Measurements from ENCODE around the gene CNDP1.

Gene CNDP1

DNA sequence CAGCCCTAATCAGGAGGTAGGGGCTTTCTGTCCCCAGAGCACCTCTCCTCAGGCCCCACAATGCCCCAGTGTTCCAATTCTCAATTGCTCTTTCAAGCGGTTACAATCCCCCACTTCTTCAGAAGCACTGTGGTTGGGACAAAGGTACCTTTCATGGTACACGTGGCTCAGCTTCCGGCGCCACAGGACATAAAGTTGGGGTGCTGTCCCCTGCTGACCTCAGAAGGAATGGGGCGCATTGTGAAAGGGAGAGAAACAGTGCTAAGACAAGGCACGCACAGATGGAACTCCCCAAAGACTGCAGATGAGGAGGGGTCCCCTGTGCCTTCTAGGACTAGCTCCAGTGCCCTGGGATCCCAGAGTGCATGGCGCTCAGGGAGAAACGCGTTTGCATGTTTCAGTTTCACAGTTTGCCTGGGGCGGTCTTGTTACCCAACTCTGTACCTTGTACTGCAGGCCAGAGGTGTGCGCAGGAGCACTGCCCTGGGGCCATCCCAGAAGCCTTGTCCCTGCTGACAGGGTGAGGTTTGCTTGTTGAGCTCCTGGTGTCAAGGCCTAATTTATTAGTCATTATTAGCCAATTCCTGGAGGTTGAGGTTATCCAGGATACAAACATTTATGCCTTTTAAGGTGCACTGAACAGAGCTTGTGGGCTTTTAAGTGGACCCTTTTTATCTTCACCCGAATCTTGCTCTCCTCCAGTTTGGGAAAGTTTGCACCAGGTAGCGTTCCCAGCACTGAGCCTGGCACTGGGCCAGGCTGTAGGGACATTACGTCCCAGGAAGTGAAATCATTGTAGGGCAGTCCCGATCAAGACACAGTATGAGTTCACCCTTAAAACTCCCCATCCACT is 7.6 kb downstream of the CNDP1 start:
- no peaks in the 10 kb centered on the region for H3K27me3 ChIP-seq
- no peaks in the 10 kb centered on the region for H3K9me3 ChIP-seq
- TF ChIP-seq, protein P1, sequence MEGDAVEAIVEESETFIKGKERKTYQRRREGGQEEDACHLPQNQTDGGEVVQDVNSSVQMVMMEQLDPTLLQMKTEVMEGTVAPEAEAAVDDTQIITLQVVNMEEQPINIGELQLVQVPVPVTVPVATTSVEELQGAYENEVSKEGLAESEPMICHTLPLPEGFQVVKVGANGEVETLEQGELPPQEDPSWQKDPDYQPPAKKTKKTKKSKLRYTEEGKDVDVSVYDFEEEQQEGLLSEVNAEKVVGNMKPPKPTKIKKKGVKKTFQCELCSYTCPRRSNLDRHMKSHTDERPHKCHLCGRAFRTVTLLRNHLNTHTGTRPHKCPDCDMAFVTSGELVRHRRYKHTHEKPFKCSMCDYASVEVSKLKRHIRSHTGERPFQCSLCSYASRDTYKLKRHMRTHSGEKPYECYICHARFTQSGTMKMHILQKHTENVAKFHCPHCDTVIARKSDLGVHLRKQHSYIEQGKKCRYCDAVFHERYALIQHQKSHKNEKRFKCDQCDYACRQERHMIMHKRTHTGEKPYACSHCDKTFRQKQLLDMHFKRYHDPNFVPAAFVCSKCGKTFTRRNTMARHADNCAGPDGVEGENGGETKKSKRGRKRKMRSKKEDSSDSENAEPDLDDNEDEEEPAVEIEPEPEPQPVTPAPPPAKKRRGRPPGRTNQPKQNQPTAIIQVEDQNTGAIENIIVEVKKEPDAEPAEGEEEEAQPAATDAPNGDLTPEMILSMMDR (IDR thresholded peaks at IDR 0.05; ENCODE audit: low read depth, low read length): no peak
- DNase-seq: no peak
- H3K36me3 ChIP-seq: no peaks in the 10 kb centered on the region
- H3K4me1 ChIP-seq: no peaks in the 10 kb centered on the region
- H3K4me3 ChIP-seq (ENCODE audit: low read depth, low read length): no peak overlapping the region

DNA sequence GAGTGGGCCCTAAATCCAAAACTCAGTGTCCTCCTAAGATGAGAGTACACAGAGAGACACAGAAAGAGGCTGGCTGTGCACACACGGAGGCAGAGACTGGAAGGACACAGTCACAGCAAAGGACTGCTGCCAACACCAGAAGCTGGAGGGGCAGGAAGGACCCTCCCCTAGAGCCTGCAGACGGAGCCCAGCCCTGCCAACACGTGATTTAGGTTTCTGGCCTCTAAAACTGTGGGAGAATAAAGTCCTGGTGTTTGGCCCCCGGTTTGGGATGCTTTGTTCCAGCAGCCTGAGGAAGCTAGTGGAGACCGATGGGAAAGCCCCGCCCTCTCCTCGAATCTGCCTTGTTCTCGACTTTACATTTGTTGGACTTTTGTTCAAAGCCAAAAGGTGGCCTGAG is 10.6 kb downstream of the CNDP1 start:
- TF ChIP-seq, protein P1 (IDR thresholded peaks at IDR 0.05; ENCODE audit: low read depth, low read length): no peak
- H3K36me3 ChIP-seq: no peaks in the 10 kb centered on the region
- H3K27me3 ChIP-seq: no peaks in the 10 kb centered on the region
- no peaks in the 10 kb centered on the region for H3K9me3 ChIP-seq
- no peak for DNase-seq
- no peak overlapping the region for H3K4me3 ChIP-seq (ENCODE audit: low read depth, low read length)
- no peaks in the 10 kb centered on the region for H3K4me1 ChIP-seq

DNA sequence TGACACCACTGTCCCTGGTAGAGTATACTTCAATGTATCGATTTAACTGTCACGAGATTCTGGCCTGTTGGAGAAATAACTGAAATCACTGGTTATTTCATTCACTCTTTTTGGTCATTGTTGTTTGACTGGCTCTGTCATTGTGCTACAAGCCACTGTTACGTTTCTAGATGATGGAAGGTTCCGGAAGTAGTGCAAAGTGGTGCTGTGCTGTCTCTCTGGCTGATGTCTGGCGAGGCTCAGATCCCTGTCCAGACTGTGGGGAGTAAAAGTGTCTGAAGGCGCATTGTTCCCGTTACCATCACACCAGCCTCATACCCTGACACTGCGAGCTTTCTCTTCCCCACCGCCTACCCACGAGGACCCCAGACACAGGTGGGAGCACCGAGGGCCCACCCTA is 11.7 kb downstream of the CNDP1 start:
- Histone ChIP-seq H3K9me3 (no peaks in the 10 kb centered on the region), H3K4me3 (ENCODE audit: low read depth, low read length) (no peak overlapping the region), H3K4me1 (no peaks in the 10 kb centered on the region), H3K27me3 (no peaks in the 10 kb centered on the region), H3K36me3 (no peaks in the 10 kb centered on the region)
- TF ChIP-seq, protein P1 (IDR thresholded peaks at IDR 0.05; ENCODE audit: low read depth, low read length): no peak
- no peak for DNase-seq

DNA sequence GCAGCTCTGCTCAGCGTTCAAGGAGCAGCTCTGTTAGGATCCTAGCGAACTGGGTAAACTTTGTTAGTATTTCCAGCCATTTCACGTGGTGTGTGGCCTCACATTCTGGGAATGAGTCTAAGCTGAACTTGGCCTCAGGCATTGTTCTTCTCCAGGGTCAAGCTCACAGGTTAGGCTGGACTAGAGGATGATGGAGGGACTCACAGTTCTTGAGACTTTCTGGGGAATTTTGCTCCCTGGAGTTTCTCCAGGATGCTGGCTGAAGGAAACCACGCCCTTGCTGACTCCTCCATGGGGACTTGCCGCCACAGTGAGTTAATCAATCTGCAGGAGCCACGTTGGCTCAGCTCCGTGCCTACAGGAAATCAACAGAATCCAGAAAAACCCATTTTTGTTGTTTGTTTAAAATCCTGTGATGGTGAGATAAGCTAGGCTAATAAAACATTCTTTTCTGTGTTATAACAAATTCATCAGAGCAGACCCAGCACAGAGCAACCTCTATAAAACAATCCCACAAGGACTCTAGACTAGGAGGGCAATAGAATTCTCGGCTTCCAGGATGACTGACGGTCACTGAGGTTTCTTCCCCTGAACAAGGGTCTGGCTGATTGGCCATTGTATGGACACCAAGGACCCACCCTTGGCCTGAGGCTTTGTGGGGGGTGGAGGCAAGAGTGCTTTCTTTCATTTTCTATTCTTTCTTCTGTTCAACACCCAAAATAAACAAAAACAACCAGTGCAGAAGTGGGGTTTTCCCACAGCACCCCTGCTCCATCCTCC is 12.6 kb downstream of the CNDP1 start:
- TF ChIP-seq, protein P1 (IDR thresholded peaks at IDR 0.05; ENCODE audit: low read depth, low read length): no peak
- Histone ChIP-seq H3K4me3 (ENCODE audit: low read depth, low read length) (no peak overlapping the region), H3K36me3 (no peaks in the 10 kb centered on the region), H3K9me3 (no peaks in the 10 kb centered on the region), H3K27me3 (no peaks in the 10 kb centered on the region), H3K4me1 (no peaks in the 10 kb centered on the region)
- DNase-seq: no peak

DNA sequence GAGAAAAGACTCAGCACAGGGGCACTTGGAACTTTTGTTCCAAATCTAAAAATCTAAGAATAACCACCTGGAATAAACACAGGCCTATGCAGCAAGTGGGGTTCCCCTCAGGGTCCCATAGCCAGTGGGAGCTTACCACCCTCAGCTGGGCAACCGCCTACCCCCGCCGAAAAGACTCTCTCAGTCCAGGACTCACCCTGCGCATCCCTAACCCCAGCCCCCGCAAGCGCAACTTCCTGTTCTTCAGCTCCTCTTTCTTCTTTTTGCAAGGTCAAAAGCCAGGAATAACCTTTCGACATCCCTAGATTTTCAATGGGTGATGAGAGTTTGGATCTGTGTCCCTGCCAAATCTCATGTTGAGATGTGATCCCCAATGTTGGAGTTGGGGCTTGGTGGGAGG is 13.6 kb downstream of the CNDP1 start:
- Histone ChIP-seq H3K27me3 (no peaks in the 10 kb centered on the region), H3K4me3 (ENCODE audit: low read depth, low read length) (no peak overlapping the region)
- TF ChIP-seq, protein P1 (IDR thresholded peaks at IDR 0.05; ENCODE audit: low read depth, low read length): no peak

More for the DNA sequence above, 13.6 kb downstream of the CNDP1 start:
- DNase-seq: no peak
- H3K4me1 ChIP-seq: no peaks in the 10 kb centered on the region
- H3K9me3 ChIP-seq: no peaks in the 10 kb centered on the region
- no peaks in the 10 kb centered on the region for H3K36me3 ChIP-seq
